HEK293T (cell line): Measurements from ENCODE around the gene HTT-AS.

ENCODE experiments used
- CTCF ChIA-PET: fragments of 350-600 bp; formaldehyde crosslinking; extraction: SDS; loops from one replicate; lab custom pipeline; 2021; ENCODE audit warnings: antibody characterized with exemption, inconsistent platforms; lab: Yijun Ruan, JAX
- POLR2A ChIA-PET: fragments of 350-600 bp; formaldehyde crosslinking; extraction: SDS; loops from one replicate; lab custom pipeline; 2020; ENCODE audit warnings: antibody characterized with exemption, inconsistent platforms; lab: Yijun Ruan, JAX
- DNase-seq: peaks from one replicate; pipeline ENCODE4 v3.0.0; 2012; ENCODE audit warnings: mixed read lengths; ENCODE audit errors: extremely low spot score
- ARNT ChIP-seq: fragments of 450-650 bp; IDR thresholded peaks from 2 replicates; pipeline ENCODE4 v1.6.1; 2017; ENCODE audit warnings: mild to moderate bottlenecking
- BHLHE40 ChIP-seq: fragments of 450-650 bp; IDR thresholded peaks from 2 replicates; pipeline ENCODE4 v1.6.1; 2016; ENCODE audit warnings: mild to moderate bottlenecking, moderate library complexity, borderline replicate concordance
- CTBP1 ChIP-seq: fragments of 450-650 bp; IDR thresholded peaks from 2 replicates; pipeline ENCODE4 v1.6.1; 2016; ENCODE audit warnings: borderline replicate concordance
- ELF4 ChIP-seq: fragments of 450-650 bp; IDR thresholded peaks from 2 replicates; pipeline ENCODE4 v1.6.1; 2017; ENCODE audit warnings: antibody characterized with exemption
- FOXA1 ChIP-seq: fragments of 450-650 bp; IDR thresholded peaks from 2 replicates; pipeline ENCODE4 v1.6.1; 2016; ENCODE audit warnings: mild to moderate bottlenecking
- FOXK2 ChIP-seq: fragments of 450-650 bp; IDR thresholded peaks from 2 replicates; pipeline ENCODE4 v1.6.1; 2016; ENCODE audit warnings: mild to moderate bottlenecking
- FOXM1 ChIP-seq: fragments of 450-650 bp; IDR thresholded peaks from 2 replicates; pipeline ENCODE4 v1.6.1; 2017; ENCODE audit warnings: mild to moderate bottlenecking, borderline replicate concordance
- HDGF ChIP-seq: fragments of 450-650 bp; IDR thresholded peaks from 2 replicates; pipeline ENCODE4 v1.6.1; 2017; ENCODE audit warnings: antibody characterized with exemption, borderline replicate concordance
- L3MBTL2 ChIP-seq: fragments of 450-650 bp; conservative IDR thresholded peaks from 2 replicates; pipeline ENCODE4 v1.6.1; 2016; ENCODE audit warnings: mild to moderate bottlenecking
- LEF1 ChIP-seq: fragments of 450-650 bp; IDR thresholded peaks from 2 replicates; pipeline ENCODE4 v1.6.1; 2017; ENCODE audit warnings: mild to moderate bottlenecking, borderline replicate concordance
- NFRKB ChIP-seq: fragments of 450-650 bp; IDR thresholded peaks from 2 replicates; pipeline ENCODE4 v1.6.1; 2016; ENCODE audit warnings: mild to moderate bottlenecking, moderate library complexity
- SP1 ChIP-seq: fragments of 450-650 bp; IDR thresholded peaks from 2 replicates; pipeline ENCODE4 v1.6.1; 2017
- SUZ12 ChIP-seq: fragments of 450-650 bp; IDR thresholded peaks from 2 replicates; pipeline ENCODE4 v1.6.1; 2016; ENCODE audit warnings: mild to moderate bottlenecking
- TARDBP ChIP-seq: fragments of 450-650 bp; IDR thresholded peaks from 2 replicates; pipeline ENCODE4 v1.6.1; 2016
- ZNF384 ChIP-seq: fragments of 450-650 bp; IDR thresholded peaks from 2 replicates; pipeline ENCODE4 v1.6.1; 2016
- TF ChIP-seq, protein P1 (sequence below): fragments of 450-650 bp; IDR thresholded peaks from 2 replicates; pipeline ENCODE4 v1.6.1; 2016

HTT-AS gene

DNA sequence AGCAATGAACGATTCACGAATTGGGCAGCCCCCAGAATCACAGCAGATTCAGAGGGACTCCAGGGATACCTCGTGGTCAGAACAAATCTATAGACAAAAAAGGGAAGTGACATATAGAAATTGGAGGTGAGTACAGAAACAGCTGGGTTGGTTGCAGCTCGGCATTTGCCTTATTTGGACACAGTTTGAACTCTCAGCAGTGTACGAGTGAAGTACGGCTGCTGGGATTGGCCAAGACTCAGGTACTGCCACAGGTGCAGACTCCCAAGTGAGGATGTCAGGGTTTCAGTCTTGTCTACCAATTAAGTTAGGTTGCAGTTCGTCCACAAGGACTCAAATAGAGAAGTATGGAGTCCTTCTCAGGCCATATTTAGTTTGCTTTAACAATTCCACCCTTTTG lies 28.2 kb downstream of the HTT-AS start:
- CTCF ChIA-PET, result interaction anchor here (1.3 to 1.6 kb wide), 2 partner anchors 8 to 12 kb away, joined by 3 read pairs; no protein-coding TSS in a partner anchor
- POLR2A ChIA-PET, result no interaction called here
- no peak for TF ChIP-seq BHLHE40
- TF ChIP-seq FOXA1, result no peak
- no peak for TF ChIP-seq TARDBP
- TF ChIP-seq SUZ12, result no peak
- TF ChIP-seq LEF1, result no peak
- TF ChIP-seq CTBP1, result no peak
- no peak for TF ChIP-seq NFRKB
- TF ChIP-seq ZNF384, result no peak
- TF ChIP-seq SP1, result no peak
- no peak for TF ChIP-seq ARNT
- TF ChIP-seq, protein P1, sequence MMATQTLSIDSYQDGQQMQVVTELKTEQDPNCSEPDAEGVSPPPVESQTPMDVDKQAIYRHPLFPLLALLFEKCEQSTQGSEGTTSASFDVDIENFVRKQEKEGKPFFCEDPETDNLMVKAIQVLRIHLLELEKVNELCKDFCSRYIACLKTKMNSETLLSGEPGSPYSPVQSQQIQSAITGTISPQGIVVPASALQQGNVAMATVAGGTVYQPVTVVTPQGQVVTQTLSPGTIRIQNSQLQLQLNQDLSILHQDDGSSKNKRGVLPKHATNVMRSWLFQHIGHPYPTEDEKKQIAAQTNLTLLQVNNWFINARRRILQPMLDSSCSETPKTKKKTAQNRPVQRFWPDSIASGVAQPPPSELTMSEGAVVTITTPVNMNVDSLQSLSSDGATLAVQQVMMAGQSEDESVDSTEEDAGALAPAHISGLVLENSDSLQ, result no peak
- no peak for TF ChIP-seq FOXK2
- TF ChIP-seq L3MBTL2, result no peak
- TF ChIP-seq ELF4, result no peak
- DNase-seq, result no peak

DNA sequence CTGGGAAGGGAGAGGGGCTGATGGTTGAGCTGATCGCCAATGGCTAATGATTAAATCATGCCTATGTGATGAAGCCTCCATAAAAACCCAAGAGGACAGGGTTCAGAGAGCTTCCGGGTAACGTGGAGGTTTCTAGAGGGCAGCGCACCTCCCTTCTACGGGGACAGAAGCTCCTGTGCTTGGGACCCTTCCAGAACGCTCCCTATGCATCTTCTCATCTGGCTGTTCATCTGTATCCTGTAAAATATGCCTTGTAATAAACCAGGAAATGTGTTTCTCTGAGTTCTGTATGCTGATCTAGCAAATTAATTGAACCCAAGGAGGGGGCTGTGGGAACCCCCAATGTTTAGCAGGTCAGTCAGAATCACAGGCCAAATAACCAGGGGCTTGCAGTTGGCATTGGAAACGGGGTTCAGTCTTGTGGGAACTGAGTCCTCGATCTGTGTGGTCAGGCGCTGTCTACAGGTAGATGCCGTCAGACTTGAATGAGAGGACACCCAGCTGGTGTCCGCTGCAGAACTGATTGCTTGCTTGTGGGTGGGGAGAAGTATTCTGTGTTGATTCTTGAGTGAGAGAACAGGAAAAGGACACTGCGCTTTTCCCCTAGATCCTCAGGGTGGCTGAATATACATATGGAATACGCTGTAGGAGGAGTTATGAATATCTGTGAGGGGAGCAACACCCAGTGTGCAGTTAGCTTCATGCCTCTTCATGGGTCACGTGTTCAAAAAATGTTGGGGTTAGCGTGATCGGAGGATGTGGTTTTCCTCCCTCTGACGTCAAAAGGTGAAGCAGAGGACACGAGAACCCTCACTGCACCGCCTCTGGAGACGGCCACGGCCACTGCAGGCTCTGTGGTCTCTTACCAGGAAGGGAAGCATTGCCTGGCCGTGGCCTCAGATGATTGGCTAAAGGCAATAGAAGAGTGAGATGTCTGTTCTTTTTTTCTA lies 29.2 kb downstream of the HTT-AS start:
- no peak for TF ChIP-seq FOXA1
- TF ChIP-seq ZNF384, result no peak
- no peak for TF ChIP-seq FOXK2
- TF ChIP-seq NFRKB, result no peak
- TF ChIP-seq, protein P1, result no peak
- TF ChIP-seq LEF1, result no peak
- TF ChIP-seq HDGF, result no peak
- TF ChIP-seq FOXM1, result no peak
- TF ChIP-seq ELF4, result no peak
- TF ChIP-seq SP1, result no peak
- TF ChIP-seq SUZ12, result no peak
- no peak for TF ChIP-seq CTBP1
- TF ChIP-seq TARDBP, result no peak
- TF ChIP-seq BHLHE40, result no peak
- TF ChIP-seq ARNT, result no peak
- no peak for TF ChIP-seq L3MBTL2
- ChIA-PET CTCF (interaction anchor here (0.8 kb wide), 1 partner anchor 20 kb away, joined by 4 read pairs; no protein-coding TSS in a partner anchor), POLR2A (no interaction called here)
- no peak for DNase-seq

DNA sequence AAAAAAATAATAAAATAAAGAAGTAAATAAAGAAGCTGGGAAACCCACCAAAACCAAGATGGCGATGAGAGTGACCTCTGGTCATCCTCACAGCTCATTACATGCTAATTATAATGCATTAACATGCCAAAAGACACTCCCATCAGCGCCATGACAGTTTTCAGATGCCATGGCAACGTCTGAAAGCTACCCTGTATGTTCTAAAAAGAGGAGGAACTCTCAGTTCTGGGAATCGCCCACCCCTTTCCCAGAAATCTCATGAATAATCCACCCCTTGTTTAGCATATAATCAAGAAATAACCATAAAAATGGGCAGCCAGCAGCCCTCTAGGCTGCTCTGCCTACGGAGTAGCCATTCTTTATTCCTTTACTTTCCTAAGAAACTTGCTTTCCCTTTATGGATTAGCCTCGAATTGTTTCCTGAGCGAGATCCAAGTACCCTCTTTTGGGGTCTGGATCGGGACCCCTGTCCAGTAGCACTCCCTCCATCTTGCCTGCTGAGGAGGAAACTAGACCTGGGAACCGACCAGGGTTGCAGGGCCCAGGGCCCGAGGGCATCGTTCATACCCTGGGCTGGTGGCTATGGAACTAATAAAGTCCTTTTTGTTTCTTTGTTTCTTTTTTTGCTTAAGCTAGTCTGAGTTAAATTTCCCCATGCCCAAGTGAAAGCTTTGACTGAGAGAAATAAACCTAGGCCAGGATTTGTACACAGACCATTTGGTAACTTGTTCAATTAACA lies 30.9 kb downstream of the HTT-AS start:
- no peak for DNase-seq
- POLR2A ChIA-PET, result no interaction called here
- CTCF ChIA-PET, result interaction anchor here (0.6 kb wide), 1 partner anchor 280 kb away, joined by 3 read pairs; no protein-coding TSS in a partner anchor
- TF ChIP-seq TARDBP (no peak), FOXK2 (no peak), SUZ12 (no peak), HDGF (no peak), LEF1 (no peak), NFRKB (no peak), BHLHE40 (no peak), ZNF384 (no peak), FOXA1 (no peak), L3MBTL2 (no peak), CTBP1 (no peak), FOXM1 (no peak), ELF4 (no peak)
- TF ChIP-seq, protein P1, result no peak

DNA sequence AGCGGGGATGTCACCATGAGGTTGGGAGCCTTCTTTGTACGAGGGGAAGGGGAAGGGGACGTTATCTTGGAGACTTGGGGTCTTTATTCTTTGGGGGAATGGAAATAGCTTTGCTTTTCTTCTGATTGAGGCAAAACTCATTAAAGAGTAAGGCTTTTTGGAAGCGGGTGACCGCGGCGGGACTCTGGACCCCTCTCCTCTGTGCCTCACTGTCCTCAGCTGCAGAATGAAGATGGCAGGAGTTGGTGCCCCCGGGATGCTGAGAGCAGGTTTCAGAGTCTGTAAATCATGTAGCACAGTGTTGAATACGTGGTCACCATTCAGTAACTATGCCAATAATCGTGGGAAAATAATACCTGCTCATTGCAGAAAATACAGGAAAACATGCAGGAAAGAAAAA lies 32.1 kb downstream of the HTT-AS start:
- POLR2A ChIA-PET, result interaction anchor here (0.7 kb wide), 1 partner anchor 79 kb away, joined by 3 read pairs; the partner anchor contains the start of genes GRK4 and NOP14
- no peak for DNase-seq
- no peak for TF ChIP-seq SP1
- TF ChIP-seq FOXM1, result no peak
- TF ChIP-seq FOXA1, result no peak
- TF ChIP-seq, protein P1, result no peak
- no peak for TF ChIP-seq ZNF384
- TF ChIP-seq TARDBP, result no peak
- no peak for TF ChIP-seq LEF1
- TF ChIP-seq ARNT, result no peak
- TF ChIP-seq FOXK2, result no peak
- no peak for TF ChIP-seq ELF4
- TF ChIP-seq BHLHE40, result no peak
- TF ChIP-seq L3MBTL2, result no peak
- no peak for TF ChIP-seq CTBP1
- TF ChIP-seq NFRKB, result no peak
- CTCF ChIA-PET, result no interaction called here
